ENCODE measurements around the gene NDUFA12.

Gene NDUFA12

GRCh38 chr12:94930772-94931171 lies 72.7 kb downstream of the NDUFA12 start:
- peak; percentile 15 for DNase-seq

- DNase-seq: no peak
These were observed 73.3 kb downstream of the NDUFA12 start for GRCh38 chr12:94930216-94930654.

DNA sequence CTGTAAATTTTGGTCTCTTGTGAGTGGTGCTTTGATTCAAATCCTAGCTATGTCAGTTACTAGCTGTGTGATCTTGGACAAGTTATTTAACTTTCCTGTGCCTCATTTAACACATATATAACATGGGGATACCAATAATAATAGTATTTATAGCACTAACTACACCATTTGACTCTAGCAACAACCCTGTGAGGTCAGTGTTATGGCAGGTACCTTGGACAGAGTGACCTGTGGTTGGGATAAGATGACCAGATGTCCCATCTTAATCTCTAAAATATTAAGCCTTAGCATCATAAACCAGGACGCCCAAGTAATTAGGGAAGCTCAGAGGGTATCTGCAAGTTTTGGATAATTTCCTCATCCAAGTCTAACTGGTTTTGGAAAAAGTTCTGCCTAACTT lies 73.7 kb downstream of the NDUFA12 start:
- DNase-seq: no peak

DNA sequence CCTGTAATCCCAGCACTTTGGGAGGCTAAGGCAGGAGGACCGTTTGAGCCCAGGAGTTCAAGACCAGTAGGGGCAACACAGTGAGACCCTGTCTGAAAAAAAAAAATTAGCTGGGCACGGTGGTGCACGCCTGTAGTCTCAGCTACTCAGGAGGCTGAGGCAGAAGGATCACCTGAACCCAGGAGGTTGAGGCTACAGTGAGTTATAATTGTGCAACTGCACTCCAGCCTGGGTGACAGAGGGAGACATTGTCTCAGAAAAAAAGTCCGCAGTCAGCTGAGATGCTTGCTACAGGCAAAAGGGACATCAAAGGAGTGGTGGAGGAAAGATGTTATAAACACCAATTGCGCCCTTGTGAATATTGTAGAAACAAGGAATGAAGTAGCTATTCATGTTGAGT lies 77.8 kb downstream of the NDUFA12 start:
- DNase-seq: no peak

DNA sequence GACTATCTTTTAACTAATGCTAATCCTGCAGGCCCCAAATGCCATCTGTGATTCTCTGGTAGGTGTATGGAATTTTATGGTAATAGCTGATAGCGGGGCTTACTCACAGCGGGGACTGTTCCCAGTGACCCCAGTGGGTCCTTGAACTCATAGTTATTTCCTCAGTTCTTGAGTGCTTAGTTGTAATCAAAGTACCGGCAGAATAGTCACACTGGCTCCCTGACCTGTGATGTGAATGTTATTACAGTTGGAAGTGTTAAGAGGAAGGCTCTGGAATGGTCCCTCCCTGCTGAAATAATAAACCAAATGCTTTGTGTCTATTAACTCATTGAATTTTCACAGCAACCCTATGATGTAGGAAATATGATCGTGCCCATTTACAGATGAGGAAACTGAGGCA lies 78.3 kb downstream of the NDUFA12 start:
- DNase-seq: no peak

DNA sequence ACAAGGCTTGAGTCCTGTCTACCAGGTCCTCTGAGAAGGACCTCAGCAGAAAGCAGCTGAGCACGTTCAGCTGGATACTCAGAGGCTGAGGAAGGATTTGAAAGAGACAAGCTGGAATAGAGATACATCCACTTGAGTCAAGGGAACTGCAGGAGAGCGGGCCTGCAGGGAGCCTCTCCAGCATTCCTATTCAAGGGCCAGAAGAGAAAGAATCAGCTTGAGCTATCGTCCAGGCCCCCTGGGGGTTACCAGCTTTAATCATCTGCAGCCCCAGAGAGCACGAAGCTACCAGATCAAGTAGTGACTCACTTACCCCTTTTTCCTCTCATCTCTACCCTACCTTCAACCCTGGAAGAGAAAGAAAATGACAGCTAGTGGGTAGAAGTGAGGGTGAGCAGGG lies 80.9 kb downstream of the NDUFA12 start:
- no peak for DNase-seq

All from NCI-H82 (cell line).